HG03469 (cell line): Measurements from ENCODE around the gene PLA2G4B.

Experiments
- ATAC-seq: cut with Tn5 transposase; IDR thresholded peaks from one replicate; pipeline ENCODE4 v1.9.1; 2021; ENCODE audit warnings: mild to moderate bottlenecking, moderate library complexity, moderate number of reproducible peaks; ENCODE audit not compliant: unreplicated experiment

The PLA2G4B gene

DNA sequence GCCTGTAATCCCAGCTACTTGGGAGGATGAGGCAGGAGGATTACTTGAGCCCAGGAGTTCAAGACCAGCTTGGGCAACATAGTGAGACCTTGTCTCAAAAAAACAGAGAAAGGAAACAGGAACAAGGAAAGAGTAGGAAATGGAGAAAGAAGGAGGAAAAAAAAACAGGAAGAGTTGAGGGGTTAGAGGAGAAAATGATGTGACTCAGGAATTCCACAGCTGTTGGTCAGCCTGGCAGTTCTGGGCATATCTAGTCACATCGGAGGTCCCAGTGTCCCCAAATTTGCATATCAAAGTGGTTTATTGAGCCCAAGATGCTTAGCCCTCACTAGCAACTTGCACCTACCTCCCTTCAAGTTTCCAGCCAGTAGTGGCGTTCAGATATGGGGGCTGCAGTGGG lies 29.5 kb upstream of the PLA2G4B start:
- ATAC-seq, result no peak

DNA sequence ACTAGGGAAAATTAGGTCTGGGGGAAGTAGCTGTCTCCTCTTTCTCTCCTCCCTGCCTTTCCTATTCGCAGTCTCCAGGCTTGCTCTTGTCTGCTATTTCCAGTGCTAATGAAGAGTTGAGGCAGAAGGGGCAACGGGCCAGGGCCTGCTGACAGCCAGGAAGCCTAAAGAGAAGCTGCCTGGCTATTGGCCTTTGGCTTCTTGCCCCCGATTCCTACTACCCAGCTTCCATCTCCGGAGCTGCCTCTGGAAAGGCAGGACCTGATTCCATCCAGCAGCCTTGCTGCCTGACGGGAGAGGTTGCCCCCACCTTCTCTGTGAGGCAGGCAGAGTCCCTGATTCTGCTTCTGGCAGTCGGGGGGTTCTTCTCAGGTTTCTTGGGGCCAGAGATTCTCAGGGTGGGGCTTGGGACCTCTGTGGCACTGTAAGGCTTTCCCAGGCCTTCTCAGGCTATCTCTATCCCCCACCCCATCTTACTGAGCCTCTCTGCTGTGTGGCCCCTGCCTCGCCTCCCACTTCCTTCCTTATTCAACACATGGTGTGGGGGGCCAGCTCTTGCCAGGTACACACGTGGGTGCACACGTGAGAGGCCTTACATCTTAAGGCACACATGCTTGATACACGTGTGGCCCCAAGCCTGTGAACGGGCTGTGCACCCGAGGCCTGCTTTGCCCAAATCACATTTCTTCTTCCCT lies 29.0 kb upstream of the PLA2G4B start:
- no peak for ATAC-seq

DNA sequence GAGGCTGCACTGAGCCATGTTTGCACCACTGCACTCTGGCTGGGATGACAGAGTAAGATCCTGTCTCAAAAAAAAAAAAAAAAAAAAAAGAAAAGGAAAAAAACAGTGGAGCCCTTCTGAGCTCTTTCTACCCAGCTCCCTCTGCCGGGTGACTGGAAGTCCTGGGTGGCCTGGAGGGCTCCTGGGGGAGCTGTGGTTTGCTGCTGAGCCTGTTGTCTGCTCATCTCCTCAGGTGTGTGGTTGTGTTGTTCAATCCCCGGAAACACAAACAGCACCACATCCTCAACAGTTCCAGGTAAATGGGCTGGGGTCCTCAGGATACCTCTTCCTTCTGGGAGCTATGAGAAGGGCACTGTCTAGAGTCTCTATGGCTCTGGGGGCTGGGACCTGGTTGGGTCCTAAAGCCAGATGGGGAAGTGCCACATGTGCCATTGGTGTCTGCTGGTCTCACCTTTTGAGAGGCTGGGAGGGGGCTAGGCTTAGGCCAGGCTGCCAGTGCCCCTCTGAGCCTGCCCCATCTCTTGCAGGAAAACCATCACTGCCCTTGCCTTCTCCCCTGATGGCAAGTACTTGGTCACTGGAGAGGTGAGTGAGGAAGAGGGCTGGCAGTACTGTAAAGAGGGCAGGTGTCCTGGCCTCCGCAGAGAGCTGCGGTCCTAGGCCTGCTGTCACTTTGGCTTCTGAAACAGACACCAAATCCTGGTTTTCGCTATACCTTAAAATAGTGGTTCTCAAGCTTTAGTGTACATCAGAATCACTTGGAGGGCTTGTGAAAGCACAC lies 27.8 kb upstream of the PLA2G4B start:
- ATAC-seq, result no peak

DNA sequence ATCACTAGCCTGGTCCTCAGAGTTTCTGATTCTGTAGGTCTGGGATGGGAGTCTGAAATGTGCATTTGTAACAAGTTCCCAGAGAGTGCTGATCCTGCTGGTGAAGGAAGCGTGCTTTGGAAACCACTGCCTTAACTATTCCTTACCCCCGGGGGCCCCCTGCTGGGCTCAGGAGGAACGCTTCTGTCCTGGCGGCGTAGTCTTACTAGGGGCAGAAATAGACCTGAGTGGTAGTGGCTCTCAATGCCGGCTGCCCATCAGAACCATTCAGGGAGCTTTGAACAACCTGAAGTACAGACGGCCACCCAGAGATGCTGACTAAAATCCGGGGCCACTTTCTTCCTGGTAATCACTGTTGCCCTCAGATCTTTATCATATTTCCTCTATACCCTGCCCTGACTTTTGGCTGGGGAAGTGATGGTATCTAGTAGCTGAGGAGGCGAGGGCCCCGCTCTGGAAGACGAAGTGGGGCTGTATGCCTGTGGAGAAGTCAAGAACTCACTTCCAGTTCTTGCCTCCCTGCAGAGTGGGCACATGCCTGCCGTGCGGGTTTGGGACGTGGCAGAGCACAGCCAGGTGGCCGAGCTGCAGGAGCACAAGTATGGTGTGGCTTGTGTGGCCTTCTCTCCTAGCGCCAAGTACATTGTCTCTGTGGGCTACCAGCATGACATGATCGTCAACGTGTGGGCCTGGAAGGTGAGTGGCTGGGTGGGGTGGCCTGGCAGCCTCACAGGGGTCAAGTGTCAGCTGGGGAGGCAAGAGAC lies 27.0 kb upstream of the PLA2G4B start:
- ATAC-seq, result no peak

DNA sequence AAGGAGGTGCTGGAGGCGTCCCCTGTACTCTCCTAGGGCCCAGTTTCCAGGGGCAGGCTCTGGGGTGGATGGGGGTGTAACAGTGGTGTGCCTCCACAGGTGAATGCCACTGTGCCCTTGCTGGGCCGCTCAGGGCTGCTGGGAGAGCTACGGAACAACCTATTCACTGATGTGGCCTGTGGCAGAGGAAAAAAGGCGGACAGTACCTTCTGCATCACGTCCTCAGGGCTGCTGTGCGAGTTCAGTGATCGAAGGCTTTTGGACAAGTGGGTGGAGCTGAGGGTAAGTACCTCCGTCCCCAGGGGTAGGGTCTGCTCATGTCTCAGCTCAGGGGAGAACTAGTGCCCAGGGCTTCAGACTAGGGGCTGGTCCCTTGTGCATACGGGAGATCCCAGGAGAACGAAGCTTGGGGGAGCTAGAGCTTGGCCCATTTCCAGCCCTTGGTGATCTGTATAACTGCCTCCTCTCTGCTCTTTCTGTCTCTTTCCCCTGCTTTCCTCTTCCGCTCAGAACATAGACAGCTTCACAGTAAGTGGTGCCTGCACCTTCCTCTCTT lies 25.7 kb upstream of the PLA2G4B start:
- ATAC-seq, result no peak

DNA sequence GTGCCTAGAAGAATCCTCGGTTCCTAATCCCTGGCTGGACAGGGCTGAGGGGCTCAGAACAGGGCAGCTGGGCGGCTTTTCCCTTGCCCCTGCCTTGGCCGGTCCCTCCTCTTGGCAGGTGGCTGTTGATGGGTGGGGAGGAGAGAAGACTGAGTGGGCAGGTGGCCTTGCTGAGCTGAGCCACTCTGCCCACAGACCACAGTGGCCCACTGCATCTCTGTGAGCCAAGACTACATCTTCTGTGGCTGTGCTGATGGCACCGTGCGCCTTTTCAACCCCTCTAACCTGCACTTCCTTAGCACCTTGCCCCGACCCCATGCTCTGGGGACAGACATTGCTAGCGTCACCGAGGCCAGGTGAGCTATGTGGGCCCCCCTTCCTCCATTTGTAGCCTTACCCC lies 25.2 kb upstream of the PLA2G4B start:
- no peak for ATAC-seq

DNA sequence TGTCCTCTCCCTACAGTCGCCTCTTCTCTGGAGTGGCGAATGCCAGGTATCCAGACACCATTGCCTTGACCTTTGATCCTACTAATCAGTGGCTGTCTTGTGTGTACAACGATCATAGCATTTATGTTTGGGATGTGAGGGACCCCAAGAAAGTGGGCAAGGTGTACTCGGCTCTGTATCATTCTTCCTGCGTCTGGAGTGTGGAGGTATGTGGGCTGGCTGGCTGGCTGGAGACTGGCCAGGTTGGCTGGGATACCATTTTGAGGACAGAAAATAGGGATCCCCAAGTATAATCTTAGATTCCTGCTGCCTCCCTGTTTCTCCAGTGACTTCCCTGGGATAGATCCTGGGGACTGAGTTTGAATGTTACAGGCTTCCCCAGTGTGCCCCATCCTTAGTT lies 24.1 kb upstream of the PLA2G4B start:
- no peak for ATAC-seq

DNA sequence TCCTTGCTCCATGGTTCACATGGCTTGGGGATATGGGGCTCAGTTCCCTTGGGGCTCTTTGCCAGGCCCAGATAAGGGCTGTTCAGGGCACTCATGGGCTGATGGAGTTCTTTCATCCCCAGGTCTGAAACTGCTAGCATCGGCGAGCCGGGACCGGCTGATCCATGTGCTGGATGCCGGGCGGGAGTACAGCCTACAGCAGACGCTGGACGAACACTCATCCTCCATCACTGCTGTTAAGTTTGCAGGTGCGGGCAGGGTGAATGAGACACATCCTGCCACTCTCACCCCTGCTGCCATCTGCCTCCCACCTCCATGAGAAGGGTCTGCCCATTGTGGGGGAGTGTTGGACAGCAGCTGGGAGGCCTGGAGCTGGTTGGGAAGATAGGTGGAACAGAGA lies 21.9 kb upstream of the PLA2G4B start:
- no peak for ATAC-seq

DNA sequence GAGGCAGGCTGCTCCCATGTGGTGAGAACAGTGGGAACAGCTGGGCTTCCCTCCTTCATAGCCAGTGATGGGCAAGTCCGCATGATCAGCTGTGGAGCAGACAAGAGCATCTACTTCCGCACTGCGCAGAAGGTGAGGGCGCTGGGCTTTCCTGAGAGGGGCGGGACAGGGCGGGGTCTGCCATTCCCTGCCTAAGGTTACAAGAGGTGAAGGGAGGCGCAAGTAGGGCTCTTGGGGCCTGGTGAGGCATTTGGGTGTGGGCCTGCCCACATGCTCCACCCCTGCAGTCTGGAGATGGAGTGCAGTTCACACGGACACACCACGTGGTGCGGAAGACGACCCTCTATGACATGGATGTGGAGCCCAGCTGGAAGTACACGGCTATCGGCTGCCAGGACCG lies 21.3 kb upstream of the PLA2G4B start:
- ATAC-seq, result no peak

DNA sequence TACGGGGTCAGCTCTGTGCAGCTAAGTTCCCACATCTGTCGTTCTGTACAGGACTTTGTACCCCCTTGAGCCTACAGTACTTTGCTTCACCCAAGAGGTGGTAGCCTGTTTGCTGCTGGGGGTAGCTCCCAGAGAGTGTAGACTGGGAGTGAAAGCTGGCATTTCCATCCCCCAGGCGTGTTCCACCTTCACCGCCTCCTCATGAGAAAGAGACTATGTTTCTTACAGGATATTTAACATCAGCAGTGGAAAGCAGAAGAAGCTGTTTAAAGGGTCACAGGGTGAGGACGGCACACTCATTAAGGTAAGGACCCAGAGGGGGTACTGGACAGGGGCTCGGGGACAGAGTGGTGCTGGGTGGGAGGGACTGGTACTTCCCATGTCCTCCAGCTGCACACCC lies 20.9 kb upstream of the PLA2G4B start:
- no peak for ATAC-seq

DNA sequence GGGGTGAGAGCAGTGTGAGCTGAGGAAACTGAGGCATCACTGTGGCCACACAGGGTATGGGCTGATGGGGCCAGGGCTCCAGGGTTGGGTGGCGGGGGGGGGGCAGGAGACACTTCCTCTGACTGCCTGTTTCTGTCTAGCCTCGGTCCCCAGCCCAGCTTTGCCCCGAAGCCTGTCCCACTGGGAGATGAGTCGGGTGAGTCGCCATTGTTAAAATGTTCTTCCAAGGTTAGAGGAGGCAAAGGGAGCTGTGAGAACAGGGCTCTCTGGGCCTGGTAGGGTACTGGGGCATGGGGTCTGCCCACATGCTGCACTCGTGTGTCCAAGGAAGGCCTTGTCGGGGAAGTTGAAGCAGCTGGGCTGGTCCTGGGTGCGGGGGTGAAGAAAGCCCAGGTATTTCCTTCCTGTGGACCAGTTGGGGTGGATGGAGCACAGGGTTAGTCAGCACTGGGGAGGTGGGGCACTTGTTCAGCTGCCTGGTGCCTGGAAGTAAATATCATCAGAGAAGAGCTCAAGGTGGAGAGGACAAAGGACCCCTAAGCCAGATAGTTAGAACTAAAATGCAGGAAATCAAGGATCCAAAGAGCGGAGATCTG lies 19.1 kb upstream of the PLA2G4B start:
- ATAC-seq, result no peak

DNA sequence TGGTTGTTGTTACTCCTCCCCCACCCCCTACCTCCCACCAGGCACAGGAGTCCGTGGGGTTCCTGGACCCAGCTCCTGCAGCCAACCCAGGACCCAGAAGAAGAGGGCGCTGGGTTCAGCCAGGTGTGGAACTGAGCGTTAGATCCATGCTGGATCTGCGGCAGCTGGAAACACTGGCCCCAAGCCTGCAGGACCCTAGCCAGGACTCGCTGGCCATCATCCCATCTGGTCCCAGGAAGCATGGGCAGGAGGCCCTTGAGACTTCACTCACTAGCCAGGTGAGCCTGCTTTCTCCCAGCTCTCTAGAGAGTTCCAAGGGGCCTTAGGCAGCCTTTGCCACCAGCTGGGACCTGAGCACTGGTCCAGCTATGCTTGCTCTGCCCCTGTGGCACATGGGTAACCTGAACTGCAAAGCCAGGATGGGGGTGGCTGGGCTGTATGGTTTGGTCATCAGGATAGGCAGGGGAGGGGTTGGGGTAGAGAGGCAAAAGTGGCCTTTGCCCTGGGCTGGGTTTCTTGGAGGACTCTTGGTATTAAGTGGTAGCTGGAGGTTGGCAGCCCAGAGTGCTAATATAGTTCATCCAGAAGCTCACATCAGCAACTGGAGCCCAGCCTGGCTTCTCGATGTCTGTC lies 17.7 kb upstream of the PLA2G4B start:
- ATAC-seq, result no peak

DNA sequence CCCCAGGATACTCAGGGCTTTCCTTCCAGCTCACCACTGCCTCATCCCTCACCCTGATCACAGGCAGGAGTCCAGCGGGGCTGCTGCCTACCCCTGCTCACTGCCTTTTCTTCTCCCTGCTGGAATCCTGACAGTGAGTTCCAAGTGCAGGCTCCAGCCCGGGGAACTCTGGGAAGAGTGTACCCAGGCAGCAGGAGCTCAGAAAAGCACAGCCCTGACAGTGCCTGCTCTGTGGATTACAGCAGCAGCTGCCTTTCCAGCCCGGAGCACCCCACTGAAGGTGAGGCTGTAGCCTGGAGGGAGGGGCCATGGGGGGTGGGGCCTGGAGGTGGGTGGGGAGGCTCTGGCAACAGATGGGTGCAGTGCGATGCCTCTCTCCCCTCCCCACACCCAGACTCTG lies 16.8 kb upstream of the PLA2G4B start:
- no peak for ATAC-seq

DNA sequence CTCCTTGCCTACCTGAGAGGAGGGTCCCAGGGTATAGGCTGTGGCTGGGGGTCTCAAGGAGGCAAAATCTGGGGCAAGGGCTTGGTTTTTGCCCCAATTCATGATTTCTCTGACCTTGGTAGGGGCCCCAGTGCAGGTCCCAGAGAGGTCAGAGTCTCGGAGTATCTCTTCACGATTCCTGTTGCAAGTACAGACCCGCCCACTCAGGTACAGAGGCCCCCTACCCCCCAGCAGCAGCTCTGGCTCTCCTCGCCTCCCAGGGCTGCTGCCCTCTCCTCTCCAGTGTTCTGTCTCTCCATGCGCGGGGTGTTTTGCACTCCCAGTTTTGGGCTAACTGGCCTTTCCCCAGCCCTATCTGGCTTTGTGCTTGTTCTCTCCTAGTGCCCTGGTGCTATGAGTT lies 16.2 kb upstream of the PLA2G4B start:
- ATAC-seq, result no peak

DNA sequence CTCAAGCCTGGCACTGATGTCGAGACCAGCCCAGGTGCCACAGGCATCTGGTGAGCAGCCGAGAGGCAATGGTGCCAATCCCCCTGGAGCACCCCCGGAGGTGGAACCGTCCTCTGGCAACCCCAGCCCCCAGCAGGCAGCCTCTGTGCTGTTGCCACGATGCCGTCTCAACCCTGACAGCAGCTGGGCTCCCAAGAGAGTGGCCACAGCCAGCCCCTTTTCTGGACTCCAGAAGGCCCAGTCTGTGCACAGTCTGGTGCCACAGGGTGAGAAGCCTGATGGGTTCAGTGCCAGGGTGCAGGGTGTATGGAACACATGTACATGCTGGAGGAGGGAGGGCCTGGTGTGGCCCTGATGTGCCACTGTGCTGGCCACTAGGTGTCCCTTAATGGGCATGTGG lies 15.7 kb upstream of the PLA2G4B start:
- ATAC-seq, result no peak

DNA sequence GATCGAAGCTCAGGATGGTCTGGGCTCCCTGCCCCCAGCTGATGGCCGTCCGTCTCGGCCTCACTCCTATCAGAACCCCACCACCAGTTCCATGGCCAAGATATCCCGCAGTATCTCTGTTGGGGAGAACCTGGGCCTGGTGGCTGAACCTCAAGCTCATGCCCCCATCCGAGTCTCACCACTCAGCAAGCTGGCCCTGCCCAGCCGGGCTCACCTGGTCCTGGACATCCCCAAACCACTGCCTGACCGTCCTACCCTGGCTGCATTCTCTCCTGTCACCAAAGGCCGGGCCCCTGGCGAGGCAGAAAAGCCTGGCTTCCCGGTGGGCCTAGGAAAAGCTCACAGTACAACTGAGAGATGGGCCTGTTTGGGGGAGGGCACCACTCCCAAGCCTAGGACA lies 15.1 kb upstream of the PLA2G4B start:
- no peak for ATAC-seq

DNA sequence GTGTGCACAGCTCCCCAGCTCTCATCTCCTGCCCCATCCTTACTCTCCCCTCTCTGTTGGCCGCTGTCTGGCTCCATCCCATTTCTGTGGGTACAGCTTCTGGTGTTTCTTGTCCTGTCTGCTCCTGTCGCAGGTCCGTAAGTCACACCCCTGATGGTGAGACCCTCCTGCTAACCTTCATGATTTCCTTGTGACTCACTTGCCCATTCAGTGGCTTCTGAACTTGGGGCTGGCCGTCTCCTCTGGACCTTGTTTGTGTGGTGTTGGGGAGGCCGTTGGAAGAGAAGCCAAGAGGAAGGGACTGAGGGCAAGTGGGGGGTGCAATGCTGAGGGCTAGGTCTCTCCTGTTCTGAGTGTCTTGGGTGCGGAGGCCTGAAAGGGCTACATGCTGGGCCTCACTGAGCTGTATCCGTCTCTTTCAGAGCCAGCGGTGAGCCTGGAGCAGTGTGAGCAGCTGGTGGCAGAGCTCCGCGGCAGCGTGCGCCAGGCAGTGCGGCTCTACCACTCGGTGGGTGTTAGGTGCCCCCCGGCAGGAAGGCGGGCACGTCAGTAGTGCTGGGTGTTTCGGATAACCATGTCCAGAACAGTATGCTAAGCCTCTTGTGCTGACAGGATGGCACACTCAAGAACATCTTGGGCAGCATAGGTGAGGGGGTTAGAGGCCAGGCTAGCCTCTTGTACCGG lies 14.4 kb upstream of the PLA2G4B start:
- no peak for ATAC-seq

DNA sequence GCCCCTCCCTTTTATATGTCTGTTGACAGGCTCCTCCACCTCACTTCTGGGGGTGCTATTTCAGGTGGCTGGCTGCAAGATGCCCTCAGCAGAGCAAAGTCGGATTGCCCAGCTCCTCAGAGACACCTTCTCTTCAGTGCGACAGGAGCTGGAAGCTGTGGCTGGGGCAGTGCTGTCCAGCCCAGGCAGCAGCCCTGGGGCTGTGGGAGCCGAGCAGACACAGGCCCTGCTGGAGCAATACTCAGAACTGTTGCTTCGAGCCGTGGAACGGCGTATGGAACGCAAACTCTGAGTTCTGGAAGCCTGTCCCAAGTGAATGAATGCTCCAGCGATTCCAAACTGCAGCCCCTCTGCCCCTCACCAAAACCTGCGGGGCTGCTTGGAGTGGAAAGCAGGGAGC lies 13.5 kb upstream of the PLA2G4B start:
- no peak for ATAC-seq

DNA sequence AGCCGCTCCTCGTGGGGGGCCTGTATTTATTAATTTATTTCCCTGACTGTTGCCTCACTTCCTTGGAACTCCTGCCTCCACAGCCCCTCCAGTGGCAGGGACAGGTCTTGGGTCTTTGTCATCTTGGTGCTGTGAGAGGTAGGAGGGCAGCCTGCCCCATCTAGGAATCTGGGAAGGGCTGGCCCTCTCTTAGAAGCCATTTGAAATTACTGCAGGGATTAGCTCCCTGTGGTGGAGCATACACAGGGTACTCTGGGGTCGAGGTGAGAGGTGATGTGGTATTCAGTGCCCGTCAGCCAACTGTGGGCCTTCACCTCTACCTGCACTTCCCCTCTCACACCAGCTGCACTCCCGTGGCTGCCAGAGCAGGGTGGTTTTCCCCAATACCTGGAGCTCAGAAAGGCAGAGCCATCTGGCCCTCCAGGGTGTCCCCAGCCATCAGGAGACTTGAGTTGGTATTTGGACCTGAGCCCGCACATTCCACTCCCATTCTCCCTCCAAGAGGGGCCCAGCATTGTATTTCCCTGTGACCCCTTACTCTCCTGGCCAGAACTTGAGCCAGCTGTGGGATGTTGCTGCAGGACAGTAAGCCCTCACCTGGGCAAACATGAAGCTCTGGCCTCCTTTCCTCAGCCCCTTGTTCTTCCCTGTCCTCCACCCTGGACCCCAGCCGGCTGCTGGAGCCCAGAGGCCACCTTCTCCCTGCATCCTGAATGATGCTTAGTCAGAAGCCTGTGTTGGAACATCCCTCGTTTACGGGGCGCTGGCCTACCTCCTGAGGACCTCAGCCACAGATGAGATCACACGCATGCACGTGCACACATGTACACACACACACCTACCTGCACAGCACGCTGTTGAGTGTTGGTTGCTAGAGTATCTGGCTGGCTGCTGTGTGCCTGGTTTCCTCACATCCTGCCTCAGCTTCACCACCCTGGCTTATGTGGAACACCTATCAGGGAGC lies 12.8 kb upstream of the PLA2G4B start:
- ATAC-seq, result no peak
